ENCODE measurements around the gene SOX3.

The SOX3 gene

DNA sequence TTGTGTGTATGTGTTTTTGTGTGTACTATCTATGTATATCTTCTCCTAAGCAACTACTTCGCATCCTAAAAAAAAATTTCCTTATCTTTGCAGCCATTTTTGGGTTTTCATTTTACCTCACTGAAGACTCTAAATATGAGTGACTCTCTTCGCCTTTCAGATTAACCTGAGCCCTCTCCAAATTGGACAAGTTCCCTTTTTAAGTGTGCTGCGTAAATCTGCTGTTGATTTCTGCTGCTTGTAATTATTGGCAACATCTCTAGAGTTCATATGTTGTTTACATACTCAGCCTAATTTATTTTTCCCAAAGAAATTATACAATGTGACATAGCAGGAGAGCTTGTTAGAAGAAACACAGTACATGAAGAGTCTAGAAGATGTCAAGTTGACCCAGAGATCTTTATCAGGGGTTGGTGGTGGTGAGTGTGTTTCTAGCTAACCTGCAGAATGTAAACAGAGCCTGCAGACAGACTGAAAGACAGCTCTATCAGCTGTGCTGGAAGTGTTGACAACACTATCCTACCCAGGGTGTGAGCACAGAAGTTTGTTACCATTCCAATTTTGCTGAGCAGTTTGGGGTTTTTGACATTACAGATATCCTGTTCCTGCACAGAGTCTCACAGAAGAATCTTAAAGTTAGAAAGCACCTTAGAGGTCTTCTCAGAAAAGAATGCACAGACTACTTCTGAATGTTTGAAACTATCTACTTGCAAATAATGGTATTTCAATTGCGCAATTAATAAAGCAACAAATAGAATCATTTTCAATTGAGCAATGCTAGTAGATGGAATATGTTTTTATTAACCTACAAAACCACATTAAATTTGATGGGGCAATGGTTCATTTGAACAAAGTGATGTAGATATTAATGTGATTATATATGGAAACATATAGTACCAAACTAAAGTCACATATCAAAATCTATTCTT is 12.5 kb downstream of the SOX3 start:
- H3K9ac ChIP-seq (ENCODE audit: low read length) = no peak overlapping the region
- H3K9me3 ChIP-seq (ENCODE audit: control insufficient read depth, insufficient read depth, low read depth, low read length) = no peaks in the 10 kb centered on the region
- no peak overlapping the region for H3K27ac ChIP-seq (ENCODE audit: low read depth, low read length)
- no peaks in the 10 kb centered on the region for H3K36me3 ChIP-seq (ENCODE audit: control insufficient read depth, insufficient read depth, low read length)
- no peak overlapping the region for H3K4me3 ChIP-seq (ENCODE audit: low read depth, low read length)
- peaks cover 21% of the 10 kb centered on the region; the same call in 1 of the 2 replicates for H3K27me3 ChIP-seq (ENCODE audit: control insufficient read depth, insufficient read depth, low read length)
- H3K4me1 ChIP-seq (ENCODE audit: control insufficient read depth, insufficient read depth, low read length) = no peaks in the 10 kb centered on the region

DNA sequence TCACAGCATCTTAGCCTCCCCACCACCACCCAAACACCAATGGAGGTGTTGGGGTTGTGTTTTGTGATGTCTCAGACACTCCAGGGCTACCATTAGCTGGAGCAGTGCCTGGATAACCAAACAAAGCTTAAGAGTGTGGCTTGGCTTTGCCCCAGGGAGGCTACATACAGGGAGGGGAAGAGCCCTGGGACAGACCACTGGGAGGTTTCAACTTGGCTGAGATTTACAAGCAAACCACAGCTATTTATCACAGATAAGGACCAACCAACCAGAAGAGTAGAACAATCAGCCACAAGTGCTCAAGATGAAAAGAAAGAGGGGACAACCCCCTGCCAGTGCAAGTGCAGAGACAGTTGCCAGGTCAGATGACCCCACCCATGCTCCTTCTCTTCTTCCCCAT is 24.1 kb downstream of the SOX3 start:
- H3K27ac ChIP-seq (ENCODE audit: low read depth, low read length) = no peak overlapping the region
- no peak overlapping the region for H3K4me3 ChIP-seq (ENCODE audit: low read depth, low read length)
- H3K4me1 ChIP-seq (ENCODE audit: control insufficient read depth, insufficient read depth, low read length) = no peaks in the 10 kb centered on the region
- H3K27me3 ChIP-seq (ENCODE audit: control insufficient read depth, insufficient read depth, low read length) = no peaks in the 10 kb centered on the region
- H3K9ac ChIP-seq (ENCODE audit: low read length) = no peak overlapping the region
- H3K9me3 ChIP-seq (ENCODE audit: control insufficient read depth, insufficient read depth, low read depth, low read length) = peaks cover 11% of the 10 kb centered on the region
- no peaks in the 10 kb centered on the region for H3K36me3 ChIP-seq (ENCODE audit: control insufficient read depth, insufficient read depth, low read length)

DNA sequence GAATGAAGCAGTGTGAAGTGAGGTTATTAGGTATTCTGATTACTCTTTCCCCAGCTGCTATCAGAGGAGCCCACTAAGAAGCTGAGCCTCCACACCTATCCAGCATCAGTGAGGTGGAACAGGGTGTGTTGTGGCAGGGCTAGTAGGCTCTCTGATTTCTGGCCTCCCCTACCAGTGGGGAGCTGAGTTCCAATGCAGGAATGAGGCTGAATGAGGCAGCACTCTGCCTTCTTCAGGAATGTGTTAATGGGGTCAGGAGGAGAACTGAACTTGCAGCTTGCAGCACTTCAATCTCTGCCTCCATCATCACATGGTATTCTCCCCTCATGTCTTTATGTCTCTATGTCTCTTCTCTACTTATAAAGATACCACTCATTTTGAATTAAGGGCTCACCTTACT is 26.9 kb downstream of the SOX3 start:
- H3K36me3 ChIP-seq (ENCODE audit: control insufficient read depth, insufficient read depth, low read length) = no peaks in the 10 kb centered on the region

DNA sequence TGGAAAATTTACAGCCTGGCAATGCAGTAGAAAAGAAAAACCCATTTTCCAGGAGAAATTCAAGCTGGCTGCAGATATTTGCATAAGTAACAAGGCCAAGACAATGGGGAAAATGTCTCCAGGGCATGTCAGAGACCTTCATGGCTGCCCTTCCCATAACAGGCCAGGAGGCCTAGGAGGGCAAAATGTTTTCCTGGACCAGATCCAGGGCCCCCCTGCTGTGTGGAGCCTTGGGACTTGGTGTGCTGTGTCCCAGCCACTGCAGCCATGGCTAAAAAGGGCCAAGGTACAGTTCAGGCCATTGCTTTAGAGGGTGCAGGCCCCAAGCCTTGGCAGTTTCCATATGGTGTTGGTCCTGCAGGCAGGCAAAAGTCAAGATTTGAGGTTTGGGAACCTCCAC is 29.8 kb downstream of the SOX3 start:
- Histone ChIP-seq H3K36me3 (ENCODE audit: control insufficient read depth, insufficient read depth, low read length) (no peaks in the 10 kb centered on the region), H3K4me1 (ENCODE audit: control insufficient read depth, insufficient read depth, low read length) (no peaks in the 10 kb centered on the region), H3K27ac (ENCODE audit: low read depth, low read length) (no peak overlapping the region), H3K4me3 (ENCODE audit: low read depth, low read length) (no peak overlapping the region), H3K27me3 (ENCODE audit: control insufficient read depth, insufficient read depth, low read length) (no peaks in the 10 kb centered on the region; the same call in 1 of the 2 replicates), H3K9me3 (ENCODE audit: control insufficient read depth, insufficient read depth, low read depth, low read length) (peaks cover 40% of the 10 kb centered on the region), H3K9ac (ENCODE audit: low read length) (no peak overlapping the region)

More for the DNA sequence above, 26.9 kb downstream of the SOX3 start:
- H3K9me3 ChIP-seq (ENCODE audit: control insufficient read depth, insufficient read depth, low read depth, low read length) = peaks cover 31% of the 10 kb centered on the region
- no peak overlapping the region for H3K9ac ChIP-seq (ENCODE audit: low read length)
- no peaks in the 10 kb centered on the region for H3K27me3 ChIP-seq (ENCODE audit: control insufficient read depth, insufficient read depth, low read length)
- H3K27ac ChIP-seq (ENCODE audit: low read depth, low read length) = no peak overlapping the region
- no peak overlapping the region for H3K4me3 ChIP-seq (ENCODE audit: low read depth, low read length)
- no peaks in the 10 kb centered on the region for H3K4me1 ChIP-seq (ENCODE audit: control insufficient read depth, insufficient read depth, low read length)

DNA sequence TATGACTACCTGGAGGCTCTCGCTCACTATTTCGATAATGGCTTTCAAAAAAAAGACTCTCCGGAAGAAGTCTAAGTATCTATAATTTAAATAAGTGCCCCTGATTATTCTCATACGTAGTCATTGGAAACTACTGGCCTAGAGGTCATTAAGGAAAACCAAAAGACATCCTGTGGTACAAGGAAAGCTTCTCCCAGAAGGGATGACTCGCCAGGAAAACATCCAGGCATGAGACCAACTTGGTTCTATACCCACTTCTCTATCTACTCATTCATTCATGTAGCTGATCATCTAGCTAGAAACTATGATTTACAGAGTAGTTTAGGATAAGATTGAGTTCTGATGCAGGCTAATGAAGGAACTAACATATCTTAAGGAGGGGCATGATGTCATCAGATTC is 37.7 kb downstream of the SOX3 start:
- Histone ChIP-seq H3K27ac (ENCODE audit: low read depth, low read length) (no peak overlapping the region), H3K9ac (ENCODE audit: low read length) (no peak overlapping the region), H3K27me3 (ENCODE audit: control insufficient read depth, insufficient read depth, low read length) (no peaks in the 10 kb centered on the region; the same call in 1 of the 2 replicates), H3K36me3 (ENCODE audit: control insufficient read depth, insufficient read depth, low read length) (no peaks in the 10 kb centered on the region), H3K9me3 (ENCODE audit: control insufficient read depth, insufficient read depth, low read depth, low read length) (peaks cover 5% of the 10 kb centered on the region; the same call in 1 of the 2 replicates), H3K4me1 (ENCODE audit: control insufficient read depth, insufficient read depth, low read length) (no peaks in the 10 kb centered on the region), H3K4me3 (ENCODE audit: low read depth, low read length) (no peak overlapping the region)
